Epithelial cell of esophagus (primary cell): ENCODE measurements around the gene PTGIS.

ENCODE experiments used
- DNase-seq: peaks from one replicate; pipeline ENCODE4 v3.0.0; 2010; ENCODE audit warnings: low read depth
- H3K4me3 ChIP-seq: 2 replicates; pipeline ENCODE4 v1.5.1; 2011; ENCODE audit warnings: mild to moderate bottlenecking, low read length, control low read depth
- CTCF ChIP-seq: IDR thresholded peaks from 2 replicates; pipeline ENCODE4 v1.5.1; 2011; ENCODE audit warnings: low read depth, mild to moderate bottlenecking, low read length, control low read depth, inconsistent platforms; ENCODE audit not compliant: insufficient read depth; ENCODE audit errors: missing control alignments

Gene PTGIS

GRCh38 chr20:49468412-49468811 is 99.5 kb downstream of the PTGIS start:
- H3K4me3 ChIP-seq: no peak overlapping the region
- no peak for DNase-seq
- TF ChIP-seq CTCF: no peak

- no peak for DNase-seq
- no peak for TF ChIP-seq CTCF
- H3K4me3 ChIP-seq: no peak overlapping the region
Measured at GRCh38 chr20:49466114-49466912, 101.6 kb downstream of the PTGIS start.

GRCh38 chr20:49464556-49464955 is 103.4 kb downstream of the PTGIS start:
- no peak for DNase-seq
- H3K4me3 ChIP-seq: no peak overlapping the region
- TF ChIP-seq CTCF: no peak

GRCh38 chr20:49462626-49463025 is 105.3 kb downstream of the PTGIS start:
- DNase-seq: no peak
- TF ChIP-seq CTCF: no peak
- no peak overlapping the region for H3K4me3 ChIP-seq

GRCh38 chr20:49461894-49462620 is 105.9 kb downstream of the PTGIS start:
- no peak overlapping the region for H3K4me3 ChIP-seq
- DNase-seq: no peak

GRCh38 chr20:49460916-49461315 is 107.0 kb downstream of the PTGIS start:
- TF ChIP-seq CTCF: no peak
- no peak overlapping the region for H3K4me3 ChIP-seq
- peak; percentile 32 for DNase-seq

More at GRCh38 chr20:49461894-49462620, 105.9 kb downstream of the PTGIS start:
- TF ChIP-seq CTCF: no peak
